ENCODE results near the gene RNF186. TPM values are rescaled to one million over a fixed set of nuclear protein-coding genes. Genes with fewer than 3 reads are reported as not detected.

RNF186 gene
- total and polyA plus RNA-seq, 10 donors: 0.07 TPM; not detected in 9

GRCh38 chr1:19846338-19846737, 31.3 kb upstream of the RNF186 start:
- 92 to 100% (median 96%) methylated on average over 3 of the region's 3 CpGs for WGBS, 5 donors
- DNase-seq: no peak
- H3K4me1 ChIP-seq: peaks cover 0 to 7% (median 2%) of the 10 kb centered on the region in 6 donors
- no peak for TF ChIP-seq CTCF (IDR thresholded peaks at IDR 0.05 in 8 of 11, conservative IDR thresholded peaks at IDR 0.05 in 3 of 11)
- TF ChIP-seq POLR2A (IDR thresholded peaks at IDR 0.05): no peak
- TF ChIP-seq POLR2AphosphoS5 (IDR thresholded peaks at IDR 0.05): no peak
- no peaks in the 10 kb centered on the region for H3K36me3 ChIP-seq
- no peak overlapping the region for H3K27ac ChIP-seq
- peaks cover 0 to 16% (median 0%) of the 10 kb centered on the region in 7 donors for H3K27me3 ChIP-seq (replicated peaks in 1 of 7)
- no peaks in the 10 kb centered on the region for H3K9me3 ChIP-seq
- H3K4me3 ChIP-seq: no peak overlapping the region
- intact Hi-C loops (cut with DNase I; ENCODE audit: low total_unique reads): no loop called here

GRCh38 chr1:19845555-19845954, 30.5 kb upstream of the RNF186 start:
- DNase-seq: no peak
- WGBS, 5 donors: 90 to 96% (median 94%) methylated on average over 8 of the region's 8 CpGs
- TF ChIP-seq CTCF (IDR thresholded peaks at IDR 0.05 in 8 of 11, conservative IDR thresholded peaks at IDR 0.05 in 3 of 11): no peak
- no peak for TF ChIP-seq POLR2A (IDR thresholded peaks at IDR 0.05)
- TF ChIP-seq POLR2AphosphoS5 (IDR thresholded peaks at IDR 0.05): no peak
- peaks cover 0 to 7% (median 2%) of the 10 kb centered on the region in 6 donors for H3K4me1 ChIP-seq
- H3K4me3 ChIP-seq: no peak overlapping the region
- H3K9me3 ChIP-seq: no peaks in the 10 kb centered on the region
- no peak overlapping the region for H3K27ac ChIP-seq
- intact Hi-C loops (cut with DNase I; ENCODE audit: low total_unique reads): no loop called here
- peaks cover 0 to 16% (median 0%) of the 10 kb centered on the region in 7 donors for H3K27me3 ChIP-seq (replicated peaks in 1 of 7)
- H3K36me3 ChIP-seq: no peaks in the 10 kb centered on the region

- H3K36me3 ChIP-seq: no peaks in the 10 kb centered on the region
- H3K27me3 ChIP-seq (replicated peaks in 1 of 7): peaks cover 0 to 16% (median 0%) of the 10 kb centered on the region in 7 donors
- H3K9me3 ChIP-seq: no peaks in the 10 kb centered on the region
- no peak overlapping the region for H3K4me3 ChIP-seq
- WGBS, 5 donors: 27 to 39% (median 30%) methylated on average over 11 of the region's 11 CpGs
- TF ChIP-seq POLR2A (IDR thresholded peaks at IDR 0.05) (no peak), CTCF (IDR thresholded peaks at IDR 0.05 in 8 of 11, conservative IDR thresholded peaks at IDR 0.05 in 3 of 11) (no peak), POLR2AphosphoS5 (IDR thresholded peaks at IDR 0.05) (no peak)
- peak overlapping the region in 2 of 8 donors; percentile 16 to 18 for H3K27ac ChIP-seq
- peaks cover 0 to 7% (median 2%) of the 10 kb centered on the region in 6 donors for H3K4me1 ChIP-seq
- DNase-seq: no peak
- intact Hi-C loops (cut with DNase I; ENCODE audit: low total_unique reads): no loop called here
Measured at GRCh38 chr1:19844731-19845495, 29.8 kb upstream of the RNF186 start.

GRCh38 chr1:19840228-19840627, 25.1 kb upstream of the RNF186 start:
- no peaks in the 10 kb centered on the region for H3K36me3 ChIP-seq
- intact Hi-C loops (cut with DNase I; ENCODE audit: low total_unique reads): no loop called here
- H3K4me3 ChIP-seq: no peak overlapping the region
- H3K27ac ChIP-seq: no peak overlapping the region
- DNase-seq: no peak
- TF ChIP-seq POLR2A (IDR thresholded peaks at IDR 0.05) (no peak), CTCF (IDR thresholded peaks at IDR 0.05 in 8 of 11, conservative IDR thresholded peaks at IDR 0.05 in 3 of 11) (no peak), POLR2AphosphoS5 (IDR thresholded peaks at IDR 0.05) (no peak)
- no peaks in the 10 kb centered on the region for H3K9me3 ChIP-seq
- peaks cover 0 to 6% (median 0%) of the 10 kb centered on the region in 7 donors for H3K27me3 ChIP-seq (replicated peaks in 1 of 7)
- H3K4me1 ChIP-seq: peaks cover 0 to 3% (median 0%) of the 10 kb centered on the region in 6 donors

Measured in spleen (tissue), 11 donors.